IPS-NIHi11 (cell line): Measurements from ENCODE around the gene BFSP2.
A peak's percentile ranks its signal among the peaks of the same experiment; 100 is the strongest.
"Not testable (repeated sequence)": the region's sequence is repeated elsewhere in the genome, so short reads cannot be mapped to it uniquely, and the experiment has no call there.

Source experiments
- DNase-seq: peaks from one replicate; pipeline ENCODE4 v3.0.0; 2012; ENCODE audit warnings: mixed read lengths, low spot score

Gene BFSP2

DNA sequence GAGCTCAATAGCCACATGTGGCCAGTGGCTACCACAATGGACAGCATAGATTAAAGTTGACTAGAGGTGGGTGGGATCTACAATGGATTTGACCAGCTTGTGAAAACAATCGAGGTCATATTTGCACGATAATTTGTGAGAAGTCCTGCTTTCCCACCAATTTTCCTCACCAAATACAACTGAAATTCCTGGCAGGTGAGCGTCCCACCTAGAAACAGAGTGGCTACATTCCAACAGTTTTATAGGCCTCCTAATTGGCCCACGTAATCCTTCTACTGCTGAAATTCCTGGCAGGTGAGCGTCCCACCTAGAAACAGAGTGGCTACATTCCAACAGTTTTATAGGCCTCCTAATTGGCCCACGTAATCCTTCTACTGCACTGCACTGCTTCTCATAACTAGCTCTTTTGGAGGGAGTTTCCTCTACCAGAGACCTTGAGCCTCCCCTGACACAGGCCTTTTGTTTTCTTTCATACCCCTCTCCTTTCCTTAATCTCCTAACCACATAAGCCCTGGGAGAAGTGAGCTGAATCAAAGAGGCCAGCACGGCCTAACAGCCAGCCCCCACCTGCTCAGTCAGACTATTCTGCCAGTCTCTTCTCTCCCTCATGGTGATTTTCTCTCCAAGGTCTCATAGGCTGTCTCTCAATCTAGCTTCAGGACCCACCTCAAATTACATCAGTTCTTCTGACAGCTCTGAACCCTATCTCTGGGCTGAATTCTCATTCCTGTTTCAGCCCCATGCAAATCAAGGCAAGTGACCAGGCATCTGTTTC is 80.2 kb downstream of the BFSP2 start:
- DNase-seq = peak; percentile 51

- DNase-seq = not testable (repeated sequence)
Observed at GRCh38 chr3:133482474-133482873, 82.6 kb downstream of the BFSP2 start.

DNA sequence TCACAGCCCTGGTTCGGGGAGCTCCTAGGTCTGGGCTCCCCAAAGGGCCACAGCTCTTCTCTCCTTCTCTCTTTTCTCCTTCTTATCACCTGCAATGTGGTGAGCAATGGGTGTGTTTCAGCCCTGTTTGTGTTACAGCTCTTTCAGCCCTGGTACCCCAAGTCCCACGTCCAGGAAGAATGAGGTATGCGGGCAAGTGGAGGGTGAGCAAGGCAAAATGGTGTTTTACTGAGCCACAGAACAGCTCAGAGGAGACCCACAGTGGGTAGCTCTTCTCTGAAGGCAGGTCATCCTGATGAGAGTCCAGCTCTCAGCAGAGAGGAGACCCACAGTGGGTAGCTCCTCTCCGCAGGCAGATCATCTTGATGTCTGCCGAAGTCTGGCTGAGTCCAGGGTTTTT is 86.8 kb downstream of the BFSP2 start:
- no peak for DNase-seq

DNA sequence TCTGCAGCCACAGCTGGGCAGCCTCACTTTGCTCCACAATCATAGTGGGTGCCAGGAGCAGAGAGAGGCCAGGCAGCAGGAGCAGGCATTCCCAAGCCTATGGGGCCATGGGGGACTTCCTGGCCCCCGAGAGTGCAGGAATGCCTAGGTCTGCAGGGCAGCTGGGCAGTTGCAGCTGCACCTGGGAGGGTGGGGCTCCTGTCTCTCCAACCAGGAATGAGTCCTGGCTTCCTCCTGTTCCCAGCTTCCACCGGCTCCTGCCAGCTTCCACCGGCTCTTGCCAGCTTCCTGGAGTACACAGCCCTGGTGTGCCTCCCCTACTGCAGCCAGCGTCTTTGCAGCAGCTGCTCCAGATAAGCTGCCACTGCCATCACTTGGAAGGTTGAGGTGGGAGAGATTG is 87.3 kb downstream of the BFSP2 start:
- DNase-seq = no peak

- peak; percentile 37 for DNase-seq
Observed at GRCh38 chr3:133487920-133488540, 88.2 kb downstream of the BFSP2 start.

- DNase-seq = peak; percentile 63
Observed at GRCh38 chr3:133488785-133489367, 89.0 kb downstream of the BFSP2 start.

DNA sequence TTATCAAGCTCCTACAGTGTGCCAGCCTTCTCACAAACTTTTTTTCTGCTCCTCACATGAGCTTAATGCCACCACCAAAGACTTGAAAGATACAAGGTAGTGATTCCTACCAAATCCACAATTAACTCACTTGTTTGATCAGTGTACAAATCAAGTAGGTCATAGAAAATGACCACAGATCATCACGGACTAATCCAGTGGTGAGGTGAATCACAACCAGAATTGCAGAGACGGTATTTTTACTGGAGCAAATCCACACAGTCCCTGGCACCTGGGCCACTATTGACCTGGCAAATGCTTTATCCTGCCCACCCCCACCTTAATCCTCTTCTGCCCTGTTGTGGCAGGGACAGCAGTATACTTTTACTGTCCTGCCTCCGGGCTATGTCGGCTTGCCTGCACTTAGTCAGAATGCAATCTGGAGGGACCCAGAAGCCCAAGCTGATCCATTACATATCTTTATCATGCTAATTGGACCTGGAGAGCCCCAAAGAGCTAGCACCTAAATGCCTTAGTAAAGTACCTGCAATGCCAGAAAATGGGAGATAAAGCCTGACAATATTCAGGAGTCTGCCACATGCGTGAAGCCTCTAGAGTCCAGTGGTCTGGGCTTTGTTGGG is 89.7 kb downstream of the BFSP2 start:
- DNase-seq = no peak

DNA sequence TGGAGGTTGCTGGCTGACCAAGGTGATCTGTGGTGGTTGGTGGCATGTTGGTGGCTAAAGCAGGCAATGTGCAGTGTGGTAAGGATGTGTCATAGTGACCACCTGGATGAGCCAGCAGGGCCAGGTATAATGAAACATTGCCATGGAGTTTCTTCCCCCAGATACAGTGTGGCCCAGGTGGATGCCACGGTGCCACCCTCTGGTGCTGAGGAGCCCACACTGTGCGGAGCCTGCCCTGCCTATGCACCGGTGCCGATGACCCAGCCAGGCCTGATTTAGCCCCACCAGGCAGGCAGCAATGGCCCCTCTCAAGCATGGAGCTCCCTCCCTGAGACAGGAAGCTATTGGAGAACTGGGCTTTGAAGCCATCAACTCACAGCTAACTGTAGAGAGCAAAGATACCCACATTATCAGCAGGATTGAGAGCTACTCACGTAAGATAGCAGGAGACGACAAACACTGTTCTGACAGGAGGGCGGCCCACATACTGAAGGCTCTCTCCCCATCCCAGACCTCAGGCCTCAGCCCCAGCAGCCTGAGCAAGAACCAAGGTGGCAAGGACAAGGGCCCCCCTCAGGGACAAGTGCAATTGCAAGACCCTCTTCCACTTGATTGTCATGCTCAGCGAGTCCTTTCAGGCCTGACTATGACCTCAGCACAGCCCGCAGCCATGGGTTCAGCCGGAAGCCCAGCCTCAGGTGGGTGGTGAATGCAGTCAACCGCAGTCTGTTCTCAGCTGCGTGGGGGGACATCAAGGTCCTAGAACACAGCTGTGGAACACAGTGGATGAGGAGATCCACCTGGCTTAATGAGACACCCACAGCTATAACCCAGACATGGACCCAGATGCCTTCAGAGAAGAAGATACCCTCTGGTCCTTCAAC is 90.9 kb downstream of the BFSP2 start:
- DNase-seq = no peak

- DNase-seq = no peak
Observed at GRCh38 chr3:133491481-133492059, 91.7 kb downstream of the BFSP2 start.

- no peak for DNase-seq
Observed at GRCh38 chr3:133492159-133492741, 92.4 kb downstream of the BFSP2 start.

GRCh38 chr3:133494469-133494868 is 94.6 kb downstream of the BFSP2 start:
- peak; percentile 55 for DNase-seq

DNA sequence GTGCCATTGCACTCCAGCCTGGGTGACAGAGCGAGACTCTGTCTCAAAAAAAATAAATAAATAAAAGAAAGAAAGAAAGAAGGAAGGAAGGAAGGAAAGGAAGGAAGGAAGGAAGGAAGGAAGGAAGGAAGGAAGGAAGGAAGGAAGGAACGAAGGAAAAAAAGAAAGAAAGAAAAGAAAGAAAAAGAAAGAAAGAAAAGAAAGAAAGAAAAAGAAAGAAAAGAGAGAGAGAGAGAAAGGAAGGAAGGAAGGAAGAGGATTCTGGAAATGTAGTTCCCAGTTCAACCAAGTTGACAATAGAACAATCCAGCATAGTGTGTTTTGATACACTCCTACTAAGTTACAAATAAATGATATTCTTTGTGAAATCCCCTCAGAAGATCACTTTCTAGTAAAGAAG is 102.7 kb downstream of the BFSP2 start:
- DNase-seq = not testable (repeated sequence)

GRCh38 chr3:133503409-133503808 is 103.6 kb downstream of the BFSP2 start:
- DNase-seq = no peak

GRCh38 chr3:133504736-133505135 is 104.9 kb downstream of the BFSP2 start:
- no peak for DNase-seq

- no peak for DNase-seq
Observed at GRCh38 chr3:133505813-133506212, 106.0 kb downstream of the BFSP2 start.

DNA sequence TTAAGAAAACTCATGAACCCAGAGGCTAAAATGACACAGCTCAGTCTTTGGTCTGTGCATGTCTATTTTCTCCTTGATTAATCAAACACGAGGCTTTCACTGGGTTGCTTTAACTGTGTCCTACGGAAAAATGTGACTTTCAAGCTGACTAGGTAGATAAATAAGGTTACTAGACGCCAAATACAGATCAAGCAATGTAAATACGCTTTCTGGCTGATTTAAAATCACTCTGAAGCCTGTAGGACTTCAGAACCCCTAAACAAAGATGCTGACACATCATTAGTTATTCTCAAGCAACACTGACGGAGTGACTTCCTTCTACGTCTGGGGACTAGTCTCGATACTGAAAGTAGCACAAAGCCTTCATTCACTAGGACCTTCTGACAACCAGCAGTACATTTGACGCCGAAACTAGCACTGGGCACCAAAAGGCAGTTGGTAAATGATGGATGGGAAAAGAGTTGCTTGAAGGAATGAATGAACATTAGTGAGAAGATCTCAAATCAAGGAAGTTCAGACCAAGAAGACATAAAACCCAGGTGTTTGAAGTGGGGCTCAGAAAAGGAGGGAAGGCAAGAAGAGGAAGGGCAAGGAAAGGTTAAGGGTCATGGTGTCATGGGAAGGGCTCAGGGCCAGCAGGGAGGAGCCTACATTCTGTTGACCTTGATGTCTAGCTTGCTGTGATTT is 106.5 kb downstream of the BFSP2 start:
- DNase-seq = no peak

DNA sequence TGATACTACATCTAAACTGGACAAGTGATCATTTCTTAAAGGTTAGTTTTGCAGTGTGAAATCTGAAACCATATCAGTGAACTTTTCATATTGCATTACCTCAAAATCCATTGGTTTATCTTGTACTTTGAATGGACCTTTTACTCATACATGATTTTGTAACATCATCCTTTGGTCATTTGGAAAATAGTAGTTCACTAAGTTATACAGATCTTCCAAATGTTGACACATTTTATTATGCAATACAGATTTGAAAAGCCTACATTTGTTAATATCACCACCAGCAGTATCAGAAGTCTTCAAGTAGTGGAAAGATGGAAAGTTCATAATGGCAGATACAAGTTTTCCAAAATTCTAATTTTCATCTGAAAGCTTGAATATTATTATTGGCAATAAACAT is 109.6 kb downstream of the BFSP2 start:
- no peak for DNase-seq

GRCh38 chr3:133512416-133513089 is 112.7 kb downstream of the BFSP2 start:
- DNase-seq = no peak

DNA sequence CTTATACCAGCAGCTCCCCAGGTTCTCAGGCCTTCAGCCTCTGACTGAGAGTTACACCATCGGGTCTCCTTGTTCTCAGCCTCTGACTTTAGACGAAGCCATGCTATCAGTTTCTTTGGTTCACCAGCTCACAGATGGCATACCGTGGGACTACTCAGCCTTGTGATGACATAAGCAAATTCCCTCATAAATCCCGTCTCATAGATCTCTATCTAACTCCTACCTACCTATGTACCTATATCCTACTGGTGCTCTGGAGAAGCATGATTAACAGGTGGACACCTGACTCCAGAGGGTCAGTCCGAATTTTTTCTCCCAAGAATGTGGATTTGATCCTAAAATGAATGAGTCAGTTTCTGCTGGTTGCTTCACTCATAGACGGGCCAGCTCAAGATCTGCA is 114.6 kb downstream of the BFSP2 start:
- no peak for DNase-seq

DNA sequence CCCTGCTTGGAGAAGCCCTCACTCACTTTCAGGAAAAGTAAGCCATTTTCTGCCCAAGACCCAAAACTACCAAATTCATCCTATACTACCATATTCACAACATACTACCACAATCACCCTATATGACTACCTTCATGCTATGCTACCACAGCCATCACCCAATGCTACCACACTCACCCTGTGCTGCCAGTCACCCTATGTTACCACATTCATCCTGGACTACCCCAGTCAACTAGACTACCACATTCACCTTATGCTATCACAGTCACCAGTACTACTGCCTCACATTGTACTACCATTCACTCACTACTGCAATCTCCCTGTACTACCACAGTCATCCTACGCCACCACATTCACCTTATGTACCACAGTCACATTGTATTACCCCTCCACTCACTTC is 115.3 kb downstream of the BFSP2 start:
- no peak for DNase-seq
